ENCODE results near the gene BCR. TPM values are rescaled to one million over a fixed set of nuclear protein-coding genes. Genes with fewer than 3 reads are reported as not detected.

BCR gene
- total RNA-seq, 1 donor from 2014 or later = 118 TPM

DNA sequence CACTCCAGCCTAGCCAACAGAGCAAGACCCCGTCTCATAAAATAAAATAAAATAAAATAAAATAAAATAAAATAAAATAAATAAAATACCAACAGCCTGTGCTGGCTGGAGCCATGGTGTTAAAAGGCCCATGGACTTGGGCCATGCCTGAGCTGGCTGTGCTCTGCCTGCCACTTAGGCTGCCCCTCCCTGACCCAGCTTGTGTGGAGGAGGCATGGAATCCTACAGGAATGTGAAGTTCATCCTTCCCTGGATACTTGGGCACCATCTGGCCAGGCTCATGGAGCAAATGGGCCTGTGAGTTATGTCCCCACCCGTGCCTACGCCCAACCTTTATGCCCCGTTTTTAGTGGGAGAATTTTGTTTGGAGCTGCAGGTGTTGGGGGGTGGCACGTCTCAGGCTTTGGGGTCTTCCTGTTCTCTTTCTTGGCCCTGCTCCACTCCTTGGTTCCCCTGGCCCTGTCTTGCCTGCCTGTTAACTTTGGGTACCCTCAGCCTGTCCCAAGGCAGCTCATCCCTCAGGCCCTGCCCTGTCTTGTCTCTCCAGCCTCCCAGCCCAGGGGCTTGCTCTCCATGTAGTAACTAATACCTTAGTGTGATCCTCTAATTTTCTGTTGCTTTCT lies 51.3 kb downstream of the BCR start:
- no peak overlapping the region for H3K4me3 ChIP-seq (ENCODE audit: low read depth, low read length)
- DNase-seq (ENCODE audit: low read depth) = no peak
- peaks cover 2% of the 10 kb centered on the region for H3K36me3 ChIP-seq (ENCODE audit: control insufficient read depth, insufficient read depth, low read length)
- FAIRE-seq = no peak
- no peaks in the 10 kb centered on the region for H3K27me3 ChIP-seq (ENCODE audit: control insufficient read depth, insufficient read depth, low read length)
- TF ChIP-seq, protein P1, sequence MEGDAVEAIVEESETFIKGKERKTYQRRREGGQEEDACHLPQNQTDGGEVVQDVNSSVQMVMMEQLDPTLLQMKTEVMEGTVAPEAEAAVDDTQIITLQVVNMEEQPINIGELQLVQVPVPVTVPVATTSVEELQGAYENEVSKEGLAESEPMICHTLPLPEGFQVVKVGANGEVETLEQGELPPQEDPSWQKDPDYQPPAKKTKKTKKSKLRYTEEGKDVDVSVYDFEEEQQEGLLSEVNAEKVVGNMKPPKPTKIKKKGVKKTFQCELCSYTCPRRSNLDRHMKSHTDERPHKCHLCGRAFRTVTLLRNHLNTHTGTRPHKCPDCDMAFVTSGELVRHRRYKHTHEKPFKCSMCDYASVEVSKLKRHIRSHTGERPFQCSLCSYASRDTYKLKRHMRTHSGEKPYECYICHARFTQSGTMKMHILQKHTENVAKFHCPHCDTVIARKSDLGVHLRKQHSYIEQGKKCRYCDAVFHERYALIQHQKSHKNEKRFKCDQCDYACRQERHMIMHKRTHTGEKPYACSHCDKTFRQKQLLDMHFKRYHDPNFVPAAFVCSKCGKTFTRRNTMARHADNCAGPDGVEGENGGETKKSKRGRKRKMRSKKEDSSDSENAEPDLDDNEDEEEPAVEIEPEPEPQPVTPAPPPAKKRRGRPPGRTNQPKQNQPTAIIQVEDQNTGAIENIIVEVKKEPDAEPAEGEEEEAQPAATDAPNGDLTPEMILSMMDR (IDR thresholded peaks at IDR 0.05; ENCODE audit: insufficient read depth, low read length, severe bottlenecking) = no peak

DNA sequence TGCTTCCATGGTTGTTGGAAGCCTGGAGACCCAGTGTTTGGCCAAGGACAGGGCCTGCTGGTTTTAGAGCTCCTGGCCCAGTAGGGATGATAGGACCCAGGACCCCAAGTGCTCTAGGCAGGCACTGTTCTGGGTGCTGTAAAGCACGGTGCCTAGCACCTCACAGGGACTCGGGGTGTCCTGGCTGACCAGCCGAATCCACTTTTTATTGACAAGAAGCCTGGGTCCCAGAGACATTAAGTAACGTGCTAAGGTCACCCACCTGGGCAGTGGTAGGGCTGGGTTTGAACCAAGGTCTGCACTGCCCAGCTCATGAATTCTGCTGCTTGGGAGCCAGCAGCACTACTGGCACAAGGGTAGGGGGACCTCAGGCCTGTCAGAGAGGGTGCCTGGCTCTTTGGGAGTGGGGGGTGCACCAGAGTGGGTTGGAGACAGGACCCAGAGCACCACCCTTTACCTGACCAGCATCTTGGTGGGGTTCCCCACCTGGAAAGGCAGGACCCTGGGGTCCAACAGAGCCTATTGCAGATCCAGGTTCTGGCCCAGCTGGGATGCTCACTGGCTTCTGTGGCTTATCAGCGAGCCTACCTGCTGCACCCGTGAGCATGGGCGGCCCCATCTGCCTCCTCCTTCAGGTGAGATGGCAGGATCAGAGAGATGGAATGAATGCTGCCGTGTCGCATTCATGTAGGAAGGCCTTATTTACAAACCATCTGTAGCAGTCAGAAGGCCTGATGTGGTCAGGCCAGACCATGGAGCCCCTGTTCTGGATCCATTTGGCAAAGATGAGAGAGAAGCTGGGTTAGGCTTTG lies 52.0 kb downstream of the BCR start:
- Histone ChIP-seq H3K27me3 (ENCODE audit: control insufficient read depth, insufficient read depth, low read length) (no peaks in the 10 kb centered on the region), H3K36me3 (ENCODE audit: control insufficient read depth, insufficient read depth, low read length) (peaks cover 2% of the 10 kb centered on the region), H3K4me3 (ENCODE audit: low read depth, low read length) (no peak overlapping the region)
- TF ChIP-seq, protein P1 (IDR thresholded peaks at IDR 0.05; ENCODE audit: insufficient read depth, low read length, severe bottlenecking) = no peak
- FAIRE-seq (no peak), DNase-seq (ENCODE audit: low read depth) (no peak)

DNA sequence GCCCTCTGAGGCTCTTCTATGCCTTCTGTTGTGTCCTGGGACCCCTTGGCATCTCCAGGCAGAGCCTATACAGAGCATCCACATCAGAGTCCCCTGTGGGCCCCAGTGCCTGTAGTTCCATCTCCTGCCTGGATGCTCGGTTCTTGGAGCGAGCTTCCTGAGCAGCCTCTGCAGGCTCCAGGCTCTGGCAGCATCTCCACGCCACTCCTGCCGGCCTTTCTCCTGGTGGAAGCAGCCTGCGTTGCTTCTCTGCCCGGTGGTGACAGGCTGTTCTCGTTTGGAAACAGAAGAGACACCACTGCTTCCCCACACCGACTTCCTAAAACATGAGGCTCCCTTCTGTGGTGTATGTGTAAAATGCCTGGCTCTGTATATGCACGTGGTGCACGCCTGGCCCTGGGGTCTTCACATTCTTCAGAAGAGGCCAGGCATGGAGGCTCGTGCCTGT lies 52.8 kb downstream of the BCR start:
- TF ChIP-seq, protein P1 (IDR thresholded peaks at IDR 0.05; ENCODE audit: insufficient read depth, low read length, severe bottlenecking) = no peak
- H3K4me3 ChIP-seq (ENCODE audit: low read depth, low read length) = no peak overlapping the region
- DNase-seq (ENCODE audit: low read depth) (no peak), FAIRE-seq (no peak)
- no peaks in the 10 kb centered on the region for H3K27me3 ChIP-seq (ENCODE audit: control insufficient read depth, insufficient read depth, low read length)
- H3K36me3 ChIP-seq (ENCODE audit: control insufficient read depth, insufficient read depth, low read length) = peaks cover 2% of the 10 kb centered on the region

DNA sequence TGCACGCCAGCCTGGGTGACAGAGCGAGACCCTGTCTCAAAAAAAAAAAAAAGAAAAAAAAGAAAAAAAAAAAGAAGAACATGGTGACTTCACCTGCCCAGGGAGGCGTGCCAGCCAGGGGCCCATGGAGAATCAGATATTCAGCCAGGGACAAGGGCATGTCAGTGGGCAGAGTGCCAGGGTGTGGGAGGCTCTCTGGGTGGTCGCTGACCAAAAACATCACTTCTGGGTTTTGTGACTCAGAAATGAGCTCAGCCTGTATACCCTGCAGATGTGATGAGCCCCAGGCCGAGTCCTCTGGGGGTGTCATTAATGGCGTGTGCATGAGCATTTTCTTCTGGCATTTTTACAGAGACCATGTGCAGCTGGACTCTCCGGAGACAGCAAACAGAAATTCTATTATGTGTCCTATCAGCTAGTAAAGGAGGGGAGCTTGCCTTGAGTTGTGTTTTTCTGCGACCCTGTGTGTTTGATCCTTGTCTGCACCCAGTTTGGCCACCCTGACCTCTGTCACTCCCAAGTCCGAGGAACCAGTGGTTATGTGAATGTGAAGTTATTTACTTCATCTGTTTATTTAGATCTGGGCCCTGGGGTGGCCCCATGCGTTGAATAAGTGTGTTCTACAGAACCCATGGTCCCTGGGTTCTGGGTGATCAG lies 53.6 kb downstream of the BCR start:
- DNase-seq (ENCODE audit: low read depth) (no peak), FAIRE-seq (no peak)
- peaks cover 2% of the 10 kb centered on the region for H3K36me3 ChIP-seq (ENCODE audit: control insufficient read depth, insufficient read depth, low read length)
- H3K27me3 ChIP-seq (ENCODE audit: control insufficient read depth, insufficient read depth, low read length) = no peaks in the 10 kb centered on the region
- TF ChIP-seq, protein P1 (IDR thresholded peaks at IDR 0.05; ENCODE audit: insufficient read depth, low read length, severe bottlenecking) = no peak
- H3K4me3 ChIP-seq (ENCODE audit: low read depth, low read length) = no peak overlapping the region

DNA sequence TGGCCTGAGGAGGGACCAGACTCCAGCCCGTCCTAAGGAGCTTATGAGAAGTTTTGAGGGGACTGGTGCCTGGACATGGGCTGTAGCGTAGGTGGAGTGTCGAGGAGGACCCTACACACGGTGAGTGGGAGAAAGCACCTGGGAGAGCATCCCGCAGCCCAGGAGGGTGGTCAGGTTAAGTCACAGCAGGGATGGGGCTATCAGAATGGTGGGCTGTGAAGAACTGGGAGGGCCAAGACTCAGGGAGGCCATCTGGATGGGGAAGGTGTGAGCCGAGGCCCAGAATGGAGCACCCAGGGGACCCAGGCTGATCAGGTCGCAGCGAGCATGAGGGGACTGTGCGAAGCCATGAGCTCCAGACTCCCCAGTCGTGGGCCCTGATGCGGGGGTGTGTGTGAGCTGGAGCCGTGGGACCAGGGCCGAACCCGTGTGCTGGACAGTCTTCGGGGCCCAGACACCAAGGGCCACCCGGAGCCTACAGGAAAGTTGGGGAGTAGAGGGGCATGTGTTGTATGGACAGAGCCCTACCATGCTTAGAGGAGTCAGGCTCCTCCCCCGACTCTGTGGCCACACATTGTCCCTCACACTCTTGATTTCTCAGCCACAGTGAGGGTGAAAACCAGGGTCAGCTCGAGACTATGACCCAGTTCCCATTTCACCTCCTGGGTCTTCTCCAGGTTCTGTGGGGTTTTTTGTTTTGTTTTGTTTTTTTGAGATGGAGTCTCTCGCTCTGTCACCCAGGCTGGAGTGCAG lies 54.3 kb downstream of the BCR start:
- TF ChIP-seq, protein P1 (IDR thresholded peaks at IDR 0.05; ENCODE audit: insufficient read depth, low read length, severe bottlenecking) = no peak
- H3K4me3 ChIP-seq (ENCODE audit: low read depth, low read length) = no peak overlapping the region
- H3K36me3 ChIP-seq (ENCODE audit: control insufficient read depth, insufficient read depth, low read length) = peaks cover 3% of the 10 kb centered on the region
- no peak for FAIRE-seq
- H3K27me3 ChIP-seq (ENCODE audit: control insufficient read depth, insufficient read depth, low read length) = no peaks in the 10 kb centered on the region
- no peak for DNase-seq (ENCODE audit: low read depth)
